HG02763 (cell line): ENCODE measurements around the gene CNTNAP2.
"Not testable (repeated sequence)": the region's sequence is repeated elsewhere in the genome, so short reads cannot be mapped to it uniquely, and the experiment has no call there.

Experiments
- ATAC-seq: cut with Tn5 transposase; IDR thresholded peaks from one replicate; pipeline ENCODE4 v1.9.1; 2021; ENCODE audit warnings: mild to moderate bottlenecking, moderate library complexity; ENCODE audit not compliant: unreplicated experiment

The CNTNAP2 gene

DNA sequence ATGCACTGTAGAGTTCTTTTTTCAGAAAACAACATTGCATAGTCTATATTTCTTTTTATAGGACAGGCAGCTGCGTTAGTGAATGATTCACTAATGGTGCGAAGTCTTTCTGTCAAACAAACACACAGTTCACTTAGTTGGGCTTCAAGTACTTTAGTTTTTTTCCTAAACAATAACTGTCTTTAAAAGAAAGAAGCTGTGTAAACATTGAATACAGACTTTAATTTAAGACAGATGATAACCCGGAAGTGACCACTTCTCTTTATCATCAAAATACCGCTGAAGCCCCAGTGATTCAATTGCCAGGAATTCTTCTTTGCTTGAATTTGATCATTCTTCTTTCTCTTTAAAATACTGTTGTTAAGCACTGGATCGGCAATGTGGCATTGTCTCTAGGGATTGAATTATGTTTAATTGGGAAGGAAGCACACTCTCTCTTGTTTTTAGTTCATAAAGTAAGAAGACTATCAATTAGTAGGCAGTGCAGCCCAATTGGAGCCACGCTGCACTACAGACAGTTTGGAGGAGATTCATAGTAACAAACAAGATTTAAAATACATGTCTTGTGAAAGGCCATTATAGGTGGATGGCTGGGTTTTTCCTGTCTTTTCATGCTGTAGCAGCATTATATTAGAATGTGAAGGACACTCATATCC lies 30.4 kb downstream of the CNTNAP2 start:
- no peak for ATAC-seq

DNA sequence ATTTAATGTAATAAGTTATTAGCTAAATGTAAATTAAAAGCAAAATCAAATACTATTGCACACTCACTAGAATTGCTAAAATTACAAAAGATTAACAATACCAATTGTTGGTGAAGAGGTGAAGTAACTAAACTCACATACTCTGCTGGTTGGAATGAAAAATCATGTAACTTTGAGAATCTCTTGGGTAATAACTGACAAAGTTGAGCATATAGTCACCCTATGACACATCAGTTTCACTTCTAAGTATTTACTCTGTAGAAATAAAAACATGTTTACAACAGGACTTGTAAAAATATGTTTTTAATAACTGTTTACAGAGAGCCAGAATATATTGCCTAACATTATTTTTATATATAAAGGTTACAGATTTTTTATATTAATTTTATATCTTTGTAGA lies 33.6 kb downstream of the CNTNAP2 start:
- no peak for ATAC-seq

DNA sequence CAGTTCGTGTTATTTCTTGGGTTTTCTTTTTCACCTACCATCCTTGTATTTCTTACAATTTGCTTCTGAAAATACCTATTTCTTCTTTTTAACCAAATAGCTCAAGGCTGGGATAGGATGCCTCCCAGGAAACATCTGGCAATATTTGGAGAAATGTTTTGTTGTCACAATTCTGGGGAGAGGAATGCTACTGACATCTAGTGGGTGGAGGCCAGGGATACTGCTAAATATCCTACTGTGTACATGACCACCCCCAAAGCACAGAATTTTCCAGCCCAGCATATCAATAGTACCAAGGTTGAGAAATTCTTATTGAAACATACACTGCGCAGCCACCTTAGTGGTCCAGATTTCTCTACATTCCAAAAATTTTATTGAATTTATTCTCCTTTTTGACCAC lies 55.5 kb downstream of the CNTNAP2 start:
- no peak for ATAC-seq

DNA sequence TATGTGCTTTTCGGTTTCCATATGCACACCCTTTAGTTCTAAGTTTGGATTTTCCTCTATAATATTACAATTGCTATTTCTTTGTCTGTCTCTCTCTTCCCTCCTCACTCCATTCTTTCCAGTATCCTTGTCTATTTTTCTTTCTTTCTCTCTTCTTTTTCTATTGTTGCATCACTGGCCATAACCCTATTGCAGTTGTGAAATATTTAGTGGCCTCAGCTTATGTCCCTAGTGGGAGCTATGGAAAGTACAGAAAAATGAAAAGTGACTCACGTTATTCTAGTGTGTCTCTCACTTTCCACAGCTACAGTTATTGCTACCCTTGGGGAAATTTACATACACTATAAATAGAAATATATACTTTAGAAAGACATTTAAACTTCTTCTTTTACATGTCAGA lies 59.1 kb downstream of the CNTNAP2 start:
- ATAC-seq = no peak

DNA sequence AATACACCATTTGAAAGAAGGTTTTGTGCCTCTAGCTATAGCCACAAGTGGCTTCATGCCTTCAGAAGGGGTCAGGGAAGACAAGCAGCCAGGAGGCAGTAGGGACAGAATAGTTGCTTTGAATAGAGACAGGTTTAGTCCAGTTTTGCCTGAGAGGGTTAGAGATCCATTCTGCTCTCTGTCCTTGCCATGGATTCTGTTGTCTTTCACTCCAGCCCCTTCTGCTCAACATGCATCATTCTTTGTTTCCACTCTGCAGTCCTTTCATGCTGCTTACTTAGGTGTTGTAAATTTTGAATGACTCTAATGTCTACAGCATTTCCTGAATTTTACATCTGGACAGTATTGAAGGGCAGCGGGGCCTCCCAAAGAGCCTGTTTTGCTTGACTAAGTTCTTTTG lies 60.3 kb downstream of the CNTNAP2 start:
- no peak for ATAC-seq

DNA sequence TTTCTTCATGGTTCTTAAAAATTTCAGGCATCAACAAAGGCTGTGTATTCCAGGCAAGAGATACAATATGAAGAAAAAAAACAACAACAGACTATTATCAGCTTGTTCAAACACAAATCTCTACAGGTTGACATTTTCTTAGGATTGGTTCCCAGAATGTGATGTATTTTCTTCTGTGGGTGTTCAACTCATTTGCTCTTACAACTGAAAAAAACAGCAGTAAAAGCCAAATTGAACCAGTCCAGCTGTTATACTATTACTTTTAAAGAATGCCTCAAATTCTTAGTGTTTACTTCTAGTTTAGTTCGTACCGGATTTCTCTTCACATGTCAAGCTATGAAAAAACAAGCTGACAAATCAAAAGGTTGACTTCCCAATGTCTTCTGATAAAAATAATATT lies 60.7 kb downstream of the CNTNAP2 start:
- ATAC-seq = no peak

DNA sequence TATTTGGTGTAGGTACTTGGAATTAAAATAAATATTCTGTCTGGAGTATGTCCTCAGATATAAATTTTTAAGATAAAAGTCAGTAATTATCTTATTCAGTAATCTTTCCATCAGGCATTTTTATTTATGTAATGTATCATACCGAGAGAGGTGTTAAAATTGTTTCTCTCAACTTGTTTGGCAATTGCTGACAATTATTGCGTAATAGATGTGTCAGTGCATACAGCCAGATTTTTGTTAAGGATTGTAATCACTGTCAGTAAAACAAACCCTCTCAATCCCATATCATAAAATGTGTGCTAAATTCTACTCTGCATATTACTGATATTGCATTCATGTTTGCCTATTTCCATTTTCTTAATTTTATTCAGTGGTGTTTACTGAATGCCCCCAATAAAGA lies 69.2 kb downstream of the CNTNAP2 start:
- no peak for ATAC-seq

DNA sequence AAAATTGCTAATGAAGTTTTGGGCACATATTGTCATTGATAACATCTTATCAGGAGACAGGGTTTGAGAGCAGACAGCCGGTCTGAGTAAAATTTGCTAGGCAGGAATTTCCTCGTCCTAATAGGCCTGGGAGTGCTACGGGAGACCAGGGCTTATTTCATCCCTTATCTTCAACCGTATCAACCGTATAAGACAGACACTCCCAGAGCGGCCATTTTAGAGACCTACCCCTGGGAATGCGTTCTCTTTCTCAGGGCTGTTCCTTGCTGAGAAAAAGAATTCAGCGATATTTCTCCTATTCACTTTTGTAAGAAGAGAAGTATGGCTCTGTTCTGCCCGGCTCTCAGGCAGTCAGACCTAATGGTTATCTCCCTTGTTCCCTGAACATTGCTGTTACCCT lies 74.8 kb downstream of the CNTNAP2 start:
- not testable (repeated sequence) for ATAC-seq

DNA sequence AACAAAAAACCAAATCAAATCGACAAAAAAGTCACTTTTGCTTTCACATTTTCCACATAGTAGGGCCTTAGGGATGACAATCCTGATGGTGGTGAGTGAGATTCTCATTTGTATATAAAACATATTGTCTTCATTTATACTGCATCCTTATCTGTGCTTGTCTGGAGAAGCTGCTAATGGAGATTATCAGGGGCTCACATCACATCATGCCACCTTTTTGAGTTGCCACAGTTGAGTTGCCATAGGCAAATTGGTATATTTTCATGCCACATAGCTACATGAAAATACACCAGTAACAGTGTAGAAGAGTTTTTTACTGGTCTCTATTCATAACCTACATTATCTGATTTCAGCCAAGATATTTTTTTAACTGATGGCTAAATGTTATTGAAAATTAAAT lies 85.3 kb downstream of the CNTNAP2 start:
- ATAC-seq = no peak

DNA sequence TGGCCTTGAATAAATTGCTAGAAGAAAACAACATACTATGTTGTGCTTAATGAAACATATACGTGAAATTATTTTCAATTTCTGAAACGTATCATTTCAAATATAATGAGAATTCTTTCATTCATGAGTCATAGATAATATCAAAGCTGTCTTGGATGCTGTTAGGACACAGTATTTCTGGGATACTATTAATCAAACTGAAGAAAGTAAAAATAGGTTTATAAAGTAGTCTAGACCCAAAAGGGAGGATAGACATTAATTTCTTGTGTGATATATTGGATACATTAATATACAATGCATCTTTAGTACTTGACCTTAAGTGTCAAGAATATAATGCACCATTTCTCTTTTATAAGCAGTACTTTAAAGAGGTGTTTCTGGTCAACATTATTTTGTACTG lies 89.7 kb downstream of the CNTNAP2 start:
- no peak for ATAC-seq

DNA sequence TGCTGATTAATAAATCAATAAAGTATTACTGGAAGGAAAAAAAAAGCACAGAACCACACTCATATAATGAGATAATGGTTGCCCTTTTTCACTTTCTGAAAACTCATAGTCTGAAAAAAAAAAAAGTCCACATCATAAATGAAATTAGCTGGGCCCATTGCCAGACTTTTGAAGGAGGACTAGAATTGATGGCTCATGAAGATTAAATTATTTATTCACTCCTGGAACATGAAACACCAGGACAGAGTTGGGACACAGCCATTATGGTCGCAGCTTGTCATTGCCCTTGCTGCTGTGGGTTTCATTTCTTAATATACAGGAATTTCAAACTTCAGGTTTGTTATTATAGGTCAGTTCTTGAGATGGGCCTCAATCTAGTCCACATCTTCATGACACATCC lies 91.9 kb downstream of the CNTNAP2 start:
- no peak for ATAC-seq

DNA sequence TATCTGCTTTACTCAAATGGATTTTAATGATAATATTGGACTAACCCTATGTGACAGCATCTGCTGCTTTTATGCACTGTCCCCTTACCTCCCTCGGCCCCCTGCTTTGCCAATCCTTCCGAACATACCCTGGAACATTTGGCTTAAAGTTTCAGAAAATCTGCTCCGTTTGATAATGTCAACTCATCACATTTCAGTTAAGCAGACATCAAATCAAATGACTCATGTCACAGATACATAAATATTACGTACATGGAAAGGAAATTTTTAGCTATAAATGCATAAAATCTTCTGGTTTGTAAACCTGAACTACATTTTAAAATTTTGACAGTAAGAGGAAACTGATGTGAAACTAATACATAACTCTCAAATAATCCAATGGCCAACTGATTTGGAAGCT lies 98.2 kb downstream of the CNTNAP2 start:
- no peak for ATAC-seq

DNA sequence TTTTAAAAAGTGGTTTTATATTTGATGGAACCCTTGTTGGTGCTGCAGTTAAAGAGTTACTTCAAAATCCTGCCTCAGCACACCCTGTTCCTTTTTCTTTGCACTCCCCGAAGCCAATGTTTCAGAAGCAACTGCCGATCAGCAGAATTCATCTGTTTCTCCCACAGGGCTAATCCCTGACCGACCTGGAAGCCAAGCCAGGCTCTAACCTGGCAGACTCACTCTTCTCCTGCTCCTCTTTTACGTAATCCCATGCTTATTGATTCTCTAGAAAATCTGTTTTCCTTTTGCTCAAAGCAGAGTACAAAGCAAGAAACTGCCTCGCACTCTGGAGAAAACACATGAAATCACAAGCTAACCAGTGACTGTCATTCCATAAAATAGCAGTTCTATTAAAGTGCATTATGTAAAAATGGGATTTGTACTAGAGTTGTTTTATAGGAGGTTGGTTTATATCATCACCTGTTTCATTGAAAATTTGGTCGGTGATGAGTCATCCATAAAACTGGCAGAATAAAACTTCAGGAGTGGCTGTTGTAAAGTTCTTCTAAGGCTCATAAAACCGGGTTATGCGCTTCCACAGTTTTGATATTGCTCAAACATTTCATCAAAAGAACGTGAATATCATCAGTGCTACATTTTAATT lies 99.9 kb downstream of the CNTNAP2 start:
- ATAC-seq = no peak

DNA sequence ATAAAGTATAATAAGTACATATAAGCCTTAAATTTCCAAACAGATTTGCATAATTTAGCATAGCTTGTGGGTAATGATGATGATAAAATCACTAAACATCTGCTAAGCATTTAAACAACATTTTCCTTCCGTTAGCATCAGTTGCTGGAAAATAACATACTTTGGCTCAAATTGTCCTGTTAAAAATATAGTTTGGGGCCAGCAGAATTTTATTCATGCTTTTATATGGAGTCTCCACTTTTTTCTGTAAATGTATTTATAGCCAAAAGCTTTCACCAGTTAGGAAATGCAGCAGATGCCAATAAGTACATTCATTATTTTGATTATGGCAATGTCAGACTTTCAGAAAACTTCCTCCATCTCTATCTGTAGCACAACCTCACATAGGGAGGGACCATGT lies 107.2 kb downstream of the CNTNAP2 start:
- ATAC-seq = no peak

DNA sequence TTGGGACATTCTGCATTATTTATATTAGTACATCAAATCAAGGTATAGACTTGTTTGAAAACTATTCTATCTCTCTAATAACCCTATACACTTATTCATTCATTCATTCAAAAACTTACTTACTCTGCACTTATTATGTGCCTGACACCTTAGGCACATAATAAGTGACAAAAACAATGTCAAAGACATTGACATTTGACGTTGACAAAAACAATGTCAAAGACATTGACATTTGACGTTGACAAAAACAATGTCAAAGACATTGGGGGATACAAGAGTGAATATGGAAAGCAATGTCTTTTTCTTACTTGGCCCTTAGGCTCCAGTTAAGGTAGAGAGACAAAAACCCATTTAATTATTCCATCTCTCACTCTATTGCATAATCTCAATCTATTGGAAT lies 116.0 kb downstream of the CNTNAP2 start:
- no peak for ATAC-seq

DNA sequence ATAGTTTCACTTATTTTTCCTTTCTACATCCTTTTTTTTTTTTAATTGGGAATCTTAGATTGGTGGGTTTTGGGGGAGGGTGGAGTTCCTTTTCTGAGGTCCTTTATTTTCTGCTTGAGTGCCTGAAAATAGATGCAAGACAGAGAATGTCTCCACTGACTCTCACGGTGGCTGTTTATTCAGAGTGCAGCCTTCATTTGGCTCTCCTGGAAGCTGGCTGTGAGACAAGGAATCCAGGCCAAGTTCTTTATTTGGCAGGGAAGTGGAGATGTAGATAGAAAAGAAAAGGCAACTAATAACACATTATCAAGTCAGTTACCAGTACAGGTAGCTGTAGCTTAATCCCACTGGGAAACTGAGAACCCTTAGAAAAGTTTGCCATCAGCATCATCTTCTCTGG lies 118.6 kb downstream of the CNTNAP2 start:
- no peak for ATAC-seq

DNA sequence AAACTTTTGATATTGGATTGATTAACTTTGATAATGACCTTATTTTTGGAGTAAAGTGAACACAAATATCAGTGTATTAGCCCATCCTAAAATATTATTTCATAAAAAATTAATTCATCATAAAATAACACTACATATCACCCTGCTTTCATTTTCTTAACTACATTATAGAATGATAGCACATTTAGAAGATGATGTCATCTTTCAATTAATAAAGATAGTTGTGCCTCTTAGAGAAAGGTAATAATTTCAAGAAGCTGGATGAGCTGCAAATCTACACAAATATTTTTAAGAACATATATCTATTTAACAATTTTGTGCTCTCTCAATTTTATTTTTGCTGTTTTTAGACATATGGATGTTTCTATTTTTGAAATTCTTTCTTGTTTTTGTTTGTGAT lies 126.1 kb downstream of the CNTNAP2 start:
- ATAC-seq = no peak

DNA sequence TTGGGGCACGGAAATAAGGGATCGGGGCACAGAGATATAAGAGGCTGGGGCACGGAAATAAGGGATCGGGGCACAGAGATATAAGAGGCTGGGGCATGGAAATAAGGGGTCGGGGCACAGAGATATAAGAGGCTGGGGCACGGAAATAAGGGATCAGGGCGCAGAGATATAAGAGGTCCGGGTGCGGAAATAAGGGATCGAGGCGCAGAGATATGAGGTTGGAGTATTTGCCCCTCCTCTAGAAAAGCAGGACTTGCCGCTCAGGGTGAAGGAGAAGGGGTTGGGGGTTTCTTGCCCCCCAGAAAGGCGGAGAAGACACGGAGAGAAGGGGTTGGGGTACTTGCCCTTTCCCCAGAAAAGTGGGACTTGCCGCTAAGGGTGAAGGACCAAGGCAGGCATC lies 131.4 kb downstream of the CNTNAP2 start:
- not testable (repeated sequence) for ATAC-seq

DNA sequence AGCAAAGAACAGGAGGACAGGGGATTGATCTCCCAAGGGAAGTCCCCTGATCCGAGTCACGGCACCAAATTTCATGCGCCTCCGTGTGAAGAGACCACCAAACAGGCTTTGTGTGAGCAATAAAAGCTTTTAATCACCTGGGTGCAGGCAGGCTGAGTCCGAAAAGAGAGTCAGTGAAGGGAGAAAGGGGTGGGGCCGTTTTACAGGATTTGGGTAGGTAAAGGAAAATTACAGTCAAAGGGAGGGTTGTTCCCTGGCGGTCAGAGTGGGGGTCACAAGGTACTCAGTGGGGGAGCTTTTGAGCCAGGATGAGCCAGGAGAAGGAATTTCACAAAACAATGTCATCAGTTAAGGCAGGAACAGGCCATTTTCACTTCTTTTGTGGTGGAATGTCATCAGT lies 132.1 kb downstream of the CNTNAP2 start:
- not testable (repeated sequence) for ATAC-seq

DNA sequence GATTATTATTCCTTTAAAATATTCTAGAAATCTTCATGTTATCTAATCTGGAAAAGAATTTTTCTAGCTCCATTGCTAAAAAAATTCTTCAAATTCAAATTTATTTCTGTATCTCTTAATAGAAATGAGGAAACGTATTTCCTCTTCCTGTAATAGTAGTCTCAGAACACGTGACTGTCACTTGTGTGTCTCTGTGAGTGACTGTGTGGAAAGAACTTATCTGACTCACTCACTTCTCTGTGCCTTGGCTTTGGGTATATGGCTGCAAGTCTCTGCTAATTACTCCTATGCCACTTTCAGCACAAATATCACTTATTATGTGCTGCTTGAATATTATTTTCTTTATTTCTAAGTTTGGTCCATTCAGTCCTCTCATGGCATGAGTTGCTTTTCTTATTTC lies 132.7 kb downstream of the CNTNAP2 start:
- ATAC-seq = no peak

DNA sequence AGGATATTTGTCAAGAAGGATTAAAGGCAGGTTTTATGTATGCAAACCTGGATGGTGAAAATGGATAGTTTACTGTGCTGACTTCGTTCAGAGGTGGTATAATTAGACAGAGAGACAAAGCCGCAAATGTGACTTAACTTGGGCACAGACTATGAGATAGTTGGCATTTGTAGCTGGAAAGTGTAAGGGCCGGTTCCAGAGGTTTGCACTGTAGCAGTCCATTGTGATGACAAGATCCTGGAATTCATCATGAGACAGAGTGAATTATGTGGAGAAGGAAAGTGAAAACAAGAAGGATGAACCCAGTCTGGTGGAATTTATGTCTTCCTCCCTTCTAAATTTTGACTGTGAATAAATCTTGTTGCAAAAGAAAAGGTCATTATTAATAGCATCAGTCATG lies 139.0 kb downstream of the CNTNAP2 start:
- ATAC-seq = no peak

DNA sequence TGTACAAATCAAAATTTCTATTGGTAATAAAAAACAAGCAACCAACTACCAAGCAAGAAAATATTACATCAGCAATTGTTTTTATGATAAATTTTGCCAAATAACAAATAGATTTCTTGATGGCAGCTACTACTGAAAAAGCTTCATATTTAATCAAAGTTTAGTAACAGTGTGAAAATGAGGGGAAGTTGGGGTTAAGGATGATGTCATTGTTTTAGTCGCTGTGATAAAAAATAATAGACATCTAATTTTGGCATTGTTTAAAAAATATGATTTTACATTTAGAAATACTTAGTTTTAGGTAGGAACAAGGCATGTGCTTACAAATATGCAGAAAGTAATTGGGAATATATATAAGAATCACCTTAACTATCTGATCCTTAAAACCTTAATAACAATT lies 145.9 kb downstream of the CNTNAP2 start:
- ATAC-seq = no peak

DNA sequence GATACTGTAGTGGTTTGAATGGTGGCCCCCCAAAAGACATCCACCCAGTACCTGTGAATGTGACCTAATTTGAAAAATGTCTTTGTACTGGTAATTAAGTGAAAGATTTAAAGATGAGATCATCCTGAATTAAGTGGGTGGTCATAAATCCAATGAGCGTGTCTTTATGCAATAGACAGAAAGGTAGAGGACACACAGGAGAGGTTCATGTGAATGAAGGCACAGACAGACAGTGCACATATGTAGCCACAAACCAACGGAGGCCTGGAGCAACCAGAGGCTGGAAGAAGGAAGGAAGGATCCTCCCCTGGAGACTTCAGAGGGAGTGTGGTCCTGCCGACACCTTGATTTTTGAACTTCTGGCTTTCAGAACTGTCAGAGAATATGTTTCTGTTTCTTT lies 160.3 kb downstream of the CNTNAP2 start:
- no peak for ATAC-seq
